K562 (cell line): ENCODE data around the gene GNAL. TPM values are rescaled to one million over a fixed set of nuclear protein-coding genes. Genes with fewer than 3 reads are reported as not detected.

Experiments used
- ATAC-seq: fragments of 200-7000 bp; cut with Tn5 transposase; 3 replicates; pipeline ENCODE4 v1.9.1; 2020; ENCODE audit warnings: moderate library complexity
- BruUV-seq: library from RNA; stranded (reverse); fragments of 400-500 nt; replicated peaks from 2 replicates; lab custom pipeline; 2021; lab: Mats Ljungman, UMichigan
- CTCF ChIA-PET: fragments of 300-600 bp; formaldehyde crosslinking; extraction: SDS; loops from one replicate; lab custom pipeline; 2021; ENCODE audit warnings: low intra/inter-chr PET ratio; lab: Yijun Ruan, JAX
- POLR2A ChIA-PET: fragments of 300-600, 350-650 bp; sonication (Branson Sonifier 250); formaldehyde crosslinking; extraction: SDS; loops from one replicate; lab custom pipeline; 2021; ENCODE audit warnings: antibody characterized with exemption, inconsistent platforms; lab: Yijun Ruan, JAX
- DNase-seq, 4 experiments: peaks; one replicate each; pipeline versions ENCODE4 v3.0.0 to v3.0.0-alpha.2; 2011 to 2018; ENCODE audit warnings: low spot score in 3 of 4, mixed read lengths in 3 of 4; ENCODE audit errors: extremely low read depth in 1 of 4
- FAIRE-seq: peaks from 2 replicates; lab custom pipeline; 2011; peaks lifted over from hg19 to GRCh38; lab: Jason Lieb, UNC
- H2AFZ ChIP-seq: 2 replicates; pipeline ENCODE4 v1.6.0; 2011; ENCODE audit warnings: low read depth, low read length, control low read depth, inconsistent platforms
- H3K27ac ChIP-seq: fragments of 200-600 bp; 3 replicates; pipeline ENCODE4 v1.8.0; 2011; ENCODE audit warnings: low read depth, mild to moderate bottlenecking, control low read depth, inconsistent platforms, low read length, moderate library complexity, mixed read lengths; ENCODE audit errors: extremely low read depth
- H3K27me3 ChIP-seq, 2 experiments: fragments of 300-600 bp in 1 of 2; 2 replicates in 1 of 2; 3 replicates in 1 of 2; pipeline versions ENCODE4 v1.6.0 to v1.8.0; 2011; ENCODE audit warnings: inconsistent platforms in 2 of 2, low read length in 2 of 2, mild to moderate bottlenecking in 1 of 2, mixed read lengths in 1 of 2, moderate library complexity in 1 of 2; ENCODE audit not compliant: control insufficient read depth in 2 of 2, insufficient read depth in 2 of 2
- H3K36me3 ChIP-seq: fragments of 300-600 bp; 3 replicates; pipeline ENCODE4 v1.8.0; 2011; ENCODE audit warnings: mild to moderate bottlenecking, low read length, inconsistent platforms; ENCODE audit not compliant: control insufficient read depth, insufficient read depth
- H3K4me1 ChIP-seq, 2 experiments: fragments of 200-600 bp in 1 of 2; replicated peaks in 1 of 2; 2 replicates in 1 of 2; 3 replicates in 1 of 2; pipeline versions ENCODE4 v1.5.1 to v1.8.0; 2011; ENCODE audit warnings: inconsistent platforms in 2 of 2, low read length in 2 of 2, mild to moderate bottlenecking in 1 of 2, mixed read lengths in 1 of 2, moderate library complexity in 1 of 2; ENCODE audit not compliant: control insufficient read depth in 2 of 2, insufficient read depth in 2 of 2
- H3K4me2 ChIP-seq: 2 replicates; pipeline ENCODE4 v1.6.1; 2011; ENCODE audit warnings: low read length, control low read depth, inconsistent platforms, mixed read lengths; ENCODE audit not compliant: insufficient read depth
- H3K4me3 ChIP-seq: fragments of 200-600 bp; sonication (generic), shearing (Covaris generic); 2 replicates; pipeline ENCODE4 v1.5.1; 2016; ENCODE audit warnings: control low read depth, inconsistent platforms
- H3K79me2 ChIP-seq: fragments of 200-600 bp; 3 replicates; pipeline ENCODE4 v1.8.0; 2011; ENCODE audit warnings: low read length, inconsistent platforms; ENCODE audit not compliant: control insufficient read depth, insufficient read depth
- H3K9ac ChIP-seq, 2 experiments: 2 replicates each; pipeline versions ENCODE4 v1.6.0 to v1.6.1; 2011; ENCODE audit warnings: low read depth in 2 of 2, low read length in 2 of 2, control low read depth in 1 of 2, inconsistent platforms in 1 of 2, mild to moderate bottlenecking in 1 of 2, mixed read lengths in 1 of 2; ENCODE audit not compliant: insufficient read depth in 1 of 2
- H3K9me1 ChIP-seq: one replicate; pipeline ENCODE4 v1.6.0; 2011; ENCODE audit warnings: inconsistent platforms, mild to moderate bottlenecking, low read length, moderate library complexity; ENCODE audit not compliant: control insufficient read depth, insufficient read depth
- H3K9me3 ChIP-seq: replicated peaks from 2 replicates; pipeline ENCODE4 v1.5.1; 2011; ENCODE audit warnings: low read depth, low read length, inconsistent platforms; ENCODE audit not compliant: control insufficient read depth, insufficient read depth
- H4K20me1 ChIP-seq: replicated peaks from 2 replicates; pipeline ENCODE4 v1.6.1; 2011; ENCODE audit warnings: low read length, inconsistent platforms, mixed read lengths; ENCODE audit not compliant: control insufficient read depth, insufficient read depth
- FOXP1 ChIP-seq: sonication (generic); formaldehyde crosslinking; IDR thresholded peaks from 2 replicates; pipeline ENCODE4 v1.8.0; 2022; ENCODE audit warnings: mild to moderate bottlenecking, missing genetic modification reagents
- HDAC8 ChIP-seq: fragments of 450-650 bp; IDR thresholded peaks from 2 replicates; pipeline ENCODE4 v1.6.1; 2016; ENCODE audit warnings: mild to moderate bottlenecking, missing genetic modification characterization, moderate library complexity, missing compliant biosample characterization
- JUN ChIP-seq, 2 experiments: sonication (generic) in 1 of 2; formaldehyde crosslinking in 1 of 2; IDR thresholded peaks; 2 replicates each; pipeline versions ENCODE4 v1.6.1 to v1.8.0; 2012 to 2022; ENCODE audit warnings: borderline replicate concordance in 2 of 2, mild to moderate bottlenecking in 2 of 2, improper control_type of control experiment in 1 of 2, low read depth in 1 of 2, low read length in 1 of 2, missing genetic modification reagents in 1 of 2
- MEF2A ChIP-seq: IDR thresholded peaks from 2 replicates; pipeline ENCODE4 v1.6.1; 2011; ENCODE audit warnings: low read depth, mild to moderate bottlenecking, low read length, moderate library complexity; ENCODE audit not compliant: control insufficient read depth
- NR2F6 ChIP-seq: fragments of 450-650 bp; formaldehyde crosslinking; IDR thresholded peaks from 2 replicates; pipeline ENCODE4 v1.4.0; 2020; ENCODE audit warnings: mild to moderate bottlenecking
- PHB ChIP-seq: fragments of 250-450 bp; sonication (Bioruptor Pico); IDR thresholded peaks from 2 replicates; pipeline ENCODE4 v1.5.0; 2021
- POLR2B ChIP-seq: fragments of 450-650 bp; IDR thresholded peaks from 2 replicates; pipeline ENCODE4 v1.6.1; 2018; ENCODE audit warnings: low read depth; ENCODE audit not compliant: partially characterized antibody
- ZNF165 ChIP-seq: fragments of 250-450 bp; sonication (Bioruptor Pico); IDR thresholded peaks from 2 replicates; pipeline ENCODE4 v1.4.0; 2020; ENCODE audit warnings: borderline replicate concordance
- WGBS: fragments of 100-300 bp; shearing (Covaris generic); methylation state at CpG from one replicate; pipeline ENCODE4 v1.1.6; 2016; ENCODE audit warnings: low coverage, mixed read lengths; ENCODE audit not compliant: insufficient coverage; ENCODE audit errors: missing lambda C conversion rate; 5-methylcytosine and 5-hydroxymethylcytosine counted together
- in situ Hi-C: fragments of 300-500 bp; cut with MboI; formaldehyde crosslinking; loops from 4 replicates; pipeline ENCODE4 v1.15.0; 2018; ENCODE audit warnings: inconsistent platforms, mixed read lengths
- intact Hi-C: fragments of 100-400 bp; cut with micrococcal nuclease; formaldehyde crosslinking; loops from 2 replicates; pipeline ENCODE4 v1.14.2; 2022
- polyA plus RNA-seq, 8 experiments: library from polyadenylated mRNA; depleted of rRNA in 4 of 8; stranded (reverse) in 5 of 8; unstranded in 3 of 8; fragments of >200 nt; fragmentation: Nextera tagmentation in 2 of 8; fragmentation: Illumina TruSeq in 1 of 8; extraction: Ambion mirVana in 2 of 8; extraction: Trizol in 1 of 8; gene quantifications; 2 replicates each; pipeline versions ENCODE4 v1.2.1 to v1.2.3, GENCODE V29; 2011 to 2014; ENCODE audit warnings: inconsistent platforms in 1 of 8, missing spikeins in 1 of 8
- total RNA-seq, 7 experiments: library from RNA; depleted of rRNA in 6 of 7; stranded (reverse); fragments of >200 nt in 6 of 7; fragmentation: Illumina TruSeq in 2 of 7; extraction: Trizol in 2 of 7; gene quantifications; 2 replicates each; pipeline versions ENCODE4 v1.2.1 to v1.2.3, GENCODE V29; 2011 to 2021; ENCODE audit warnings: low replicate concordance in 1 of 7
- TF ChIP-seq, protein P1 (sequence below): fragments of 250-450 bp; sonication (Bioruptor Pico); IDR thresholded peaks from 2 replicates; pipeline ENCODE4 v1.9.0; 2021; ENCODE audit warnings: mild to moderate bottlenecking

GNAL gene
- total and polyA plus RNA-seq, 9 of the 15 experiments (the other 6 are each of a cell fraction or from before 2014, with no cell fraction given) = under 0.01 to 0.10 (median 0.01) TPM; not detected in 5

GRCh38 chr18:11736656-11737055 lies 47.6 kb downstream of the GNAL start:
- BruUV-seq = no TSS peak
- H3K4me3 ChIP-seq = no peak overlapping the region
- H3K27ac ChIP-seq = no peak overlapping the region
- POLR2A ChIA-PET = interaction anchor here (0.6 to 1.0 kb wide), 2 partner anchors 22 to 64 kb away, joined by 4 to 6 read pairs; no protein-coding TSS in a partner anchor
- no peak overlapping the region for H2AFZ ChIP-seq
- 0 out of 2 replicates have a peak, but pooled peaks cover 5% of the 10 kb centered on the region for H4K20me1 ChIP-seq
- CTCF ChIA-PET = no interaction called here
- no peaks in the 10 kb centered on the region for H3K79me2 ChIP-seq
- H3K9me1 ChIP-seq = no peaks in the 10 kb centered on the region
- H3K9me3 ChIP-seq = no peaks in the 10 kb centered on the region
- peaks cover 18 to 54% of the 10 kb centered on the region in 2 experiments for H3K27me3 ChIP-seq
- H3K9ac ChIP-seq = no peak overlapping the region
- DNase-seq = no peak
- TF ChIP-seq, protein P1, sequence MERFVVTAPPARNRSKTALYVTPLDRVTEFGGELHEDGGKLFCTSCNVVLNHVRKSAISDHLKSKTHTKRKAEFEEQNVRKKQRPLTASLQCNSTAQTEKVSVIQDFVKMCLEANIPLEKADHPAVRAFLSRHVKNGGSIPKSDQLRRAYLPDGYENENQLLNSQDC (CRISPR knock-in tag) = no peak
- TF ChIP-seq NR2F6 (CRISPR knock-in tag) (no peak), POLR2B (no peak), FOXP1 (CRISPR knock-in tag) (no peak), PHB (CRISPR knock-in tag) (no peak), ZNF165 (CRISPR knock-in tag) (no peak), HDAC8 (tag) (no peak), MEF2A (no peak), JUN (IDR thresholded peaks at IDR 0.05; ENCODE audit: borderline replicate concordance, low read depth, low read length) (no peak), JUN (CRISPR knock-in tag; IDR thresholded peaks at IDR 0.05; ENCODE audit: borderline replicate concordance) (no peak)
- no peak for FAIRE-seq
- peaks cover 0 to 4% of the 10 kb centered on the region in 2 experiments; a peak in 1 of 5 replicates for H3K4me1 ChIP-seq
- intact Hi-C loops (loop anchor here (10.0 kb wide), 1 partner anchor 298 kb away; no protein-coding TSS in a partner anchor), in situ Hi-C loops (loop anchor here (10.0 kb wide), 1 partner anchor 258 kb away; no protein-coding TSS in a partner anchor)
- no peak for ATAC-seq
- WGBS = 0% methylated on average over 1 of the region's 1 CpG
- H3K36me3 ChIP-seq = no peaks in the 10 kb centered on the region
- no peak overlapping the region for H3K4me2 ChIP-seq
